AG10803 (cell line): Measurements from ENCODE around the gene CAP1.
"Not testable (repeated sequence)": the region's sequence is repeated elsewhere in the genome, so short reads cannot be mapped to it uniquely, and the experiment has no call there.

ENCODE experiments used
- DNase-seq: peaks from one replicate; pipeline ENCODE4 v3.0.0; 2010; ENCODE audit warnings: low read depth
- H3K4me3 ChIP-seq: 2 replicates; pipeline ENCODE4 v1.5.1; 2011; ENCODE audit warnings: mild to moderate bottlenecking, low read length, control low read depth
- CTCF ChIP-seq: conservative IDR thresholded peaks from 2 replicates; pipeline ENCODE4 v1.5.1; 2011; ENCODE audit warnings: mild to moderate bottlenecking, low read length, control low read depth, inconsistent platforms

CAP1 gene

GRCh38 chr1:40032240-40032891 lies 8.2 kb upstream of the CAP1 start:
- peak; percentile 80 for TF ChIP-seq CTCF
- DNase-seq, result peak; percentile 69

GRCh38 chr1:40034869-40035268 lies 5.7 kb upstream of the CAP1 start:
- no peak overlapping the region for H3K4me3 ChIP-seq
- TF ChIP-seq CTCF, result no peak
- no peak for DNase-seq

More at GRCh38 chr1:40032240-40032891, 8.2 kb upstream of the CAP1 start:
- no peak overlapping the region for H3K4me3 ChIP-seq

- H3K4me3 ChIP-seq, result no peak overlapping the region
- TF ChIP-seq CTCF, result no peak
- DNase-seq, result peak; percentile 83
Observed at GRCh38 chr1:40036574-40036973, 4.0 kb upstream of the CAP1 start.

GRCh38 chr1:40037254-40037653 lies 3.3 kb upstream of the CAP1 start:
- not testable (repeated sequence) for H3K4me3 ChIP-seq, DNase-seq

GRCh38 chr1:40038697-40039096 lies 1.8 kb upstream of the CAP1 start:
- no peak for DNase-seq
- no peak for TF ChIP-seq CTCF
- no peak overlapping the region for H3K4me3 ChIP-seq

GRCh38 chr1:40039245-40039756 lies 1.2 kb upstream of the CAP1 start:
- peak; percentile 44 for DNase-seq
- no peak; the same call in 1 of the 2 replicates for TF ChIP-seq CTCF
- H3K4me3 ChIP-seq, result peak overlapping the region; percentile 93

GRCh38 chr1:40039757-40040510 lies 595 bp upstream of the CAP1 start:
- peak; percentile 90 for DNase-seq
- TF ChIP-seq CTCF, result no peak
- peak overlapping the region; percentile 93 for H3K4me3 ChIP-seq
